Cerebellar nuclear complex (tissue), 1 donor: ENCODE results near the gene SYS1.
"Not testable (repeated sequence)": the region's sequence is repeated elsewhere in the genome, so short reads cannot be mapped to it uniquely, and the experiment has no call there.

Experiments
- DNase-seq, 2 experiments: peaks; one replicate each; lab custom pipeline; 2025; lab: John Stamatoyannopoulos, UW

Gene SYS1

DNA sequence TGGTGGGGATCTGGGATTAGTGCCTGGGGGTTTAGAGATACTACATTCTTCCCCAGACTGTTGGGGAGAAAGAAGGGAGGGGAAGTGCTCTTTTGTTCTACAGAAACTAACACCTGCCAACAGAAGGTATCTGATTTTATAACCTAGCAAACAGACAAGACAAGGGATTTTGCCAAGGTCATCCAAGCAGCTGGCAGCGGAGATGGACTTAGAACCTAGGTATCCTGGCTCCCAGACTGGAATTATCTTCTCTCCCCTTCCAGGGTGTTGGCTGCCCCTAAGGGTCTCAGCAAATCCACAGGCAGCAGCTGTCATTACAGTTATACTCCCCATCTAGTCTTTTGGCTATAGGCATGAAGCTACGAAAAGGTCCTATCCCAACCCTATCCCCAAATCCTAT is 23.2 kb upstream of the SYS1 start:
- no peak for DNase-seq

DNA sequence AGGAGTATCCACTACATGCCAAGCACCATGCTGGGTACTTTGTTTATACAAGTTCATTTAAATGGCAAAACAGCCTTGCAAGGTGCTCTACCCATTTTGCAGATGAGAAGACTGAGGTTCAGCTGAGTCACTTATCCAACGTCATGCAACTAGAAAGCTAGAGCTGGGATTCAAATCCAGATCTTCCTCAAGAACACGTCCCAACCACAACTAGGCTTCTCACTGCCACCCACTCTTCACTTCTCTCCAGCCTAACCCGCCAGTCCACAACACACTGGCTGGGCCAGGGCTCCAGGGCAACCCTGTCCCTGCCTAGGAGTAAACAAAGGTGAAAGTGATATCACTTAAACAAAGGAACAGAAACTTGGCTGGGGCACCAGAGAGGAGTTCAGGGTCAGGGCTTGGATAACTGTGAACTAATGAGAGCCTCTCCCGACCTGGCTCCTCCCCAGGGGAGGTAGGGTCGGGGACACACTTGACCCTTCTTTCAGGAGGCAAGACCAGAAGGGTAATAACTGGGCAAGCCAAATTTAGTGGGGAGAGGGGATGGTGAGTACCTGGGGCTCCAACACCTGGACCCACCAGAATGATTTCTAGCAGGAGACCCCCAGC is 22.6 kb upstream of the SYS1 start:
- no peak for DNase-seq

DNA sequence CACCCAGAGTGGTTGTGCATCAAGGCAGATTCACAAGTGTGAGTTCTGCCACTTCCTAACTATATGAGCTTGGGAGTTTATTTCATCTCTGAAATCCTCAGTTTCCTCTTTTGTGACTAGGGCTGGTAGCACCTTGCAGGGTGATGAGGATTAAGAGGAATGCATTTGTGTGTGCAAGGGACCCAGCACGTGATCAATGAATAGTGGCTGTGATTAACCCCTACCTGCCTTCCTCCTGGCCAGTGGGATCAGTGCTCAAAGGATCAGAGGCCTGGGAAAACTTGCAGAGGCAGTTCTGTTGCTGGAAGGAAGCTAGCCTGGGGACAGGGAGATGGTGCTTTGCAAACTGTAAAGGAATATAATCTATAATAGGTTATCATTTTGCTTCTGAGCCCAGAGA is 22.0 kb upstream of the SYS1 start:
- no peak for DNase-seq

DNA sequence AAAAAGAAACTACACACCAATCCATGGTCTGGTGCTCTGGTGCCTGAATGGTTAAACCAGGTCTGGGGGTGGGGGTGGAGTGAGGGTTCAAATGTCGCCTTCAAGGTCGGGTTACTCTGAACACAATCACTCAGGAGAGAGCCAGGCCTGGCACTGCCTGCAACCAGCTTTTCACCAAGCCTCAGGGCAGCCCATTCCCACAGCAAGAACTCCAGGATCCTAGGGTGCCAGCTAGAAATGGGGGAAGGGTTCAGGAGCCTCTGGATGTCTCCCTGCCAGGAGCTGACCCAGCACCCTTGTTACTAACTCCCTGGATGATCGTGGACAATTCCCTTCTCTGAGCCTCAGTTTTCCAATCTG is 21.4 kb upstream of the SYS1 start:
- no peak for DNase-seq

DNA sequence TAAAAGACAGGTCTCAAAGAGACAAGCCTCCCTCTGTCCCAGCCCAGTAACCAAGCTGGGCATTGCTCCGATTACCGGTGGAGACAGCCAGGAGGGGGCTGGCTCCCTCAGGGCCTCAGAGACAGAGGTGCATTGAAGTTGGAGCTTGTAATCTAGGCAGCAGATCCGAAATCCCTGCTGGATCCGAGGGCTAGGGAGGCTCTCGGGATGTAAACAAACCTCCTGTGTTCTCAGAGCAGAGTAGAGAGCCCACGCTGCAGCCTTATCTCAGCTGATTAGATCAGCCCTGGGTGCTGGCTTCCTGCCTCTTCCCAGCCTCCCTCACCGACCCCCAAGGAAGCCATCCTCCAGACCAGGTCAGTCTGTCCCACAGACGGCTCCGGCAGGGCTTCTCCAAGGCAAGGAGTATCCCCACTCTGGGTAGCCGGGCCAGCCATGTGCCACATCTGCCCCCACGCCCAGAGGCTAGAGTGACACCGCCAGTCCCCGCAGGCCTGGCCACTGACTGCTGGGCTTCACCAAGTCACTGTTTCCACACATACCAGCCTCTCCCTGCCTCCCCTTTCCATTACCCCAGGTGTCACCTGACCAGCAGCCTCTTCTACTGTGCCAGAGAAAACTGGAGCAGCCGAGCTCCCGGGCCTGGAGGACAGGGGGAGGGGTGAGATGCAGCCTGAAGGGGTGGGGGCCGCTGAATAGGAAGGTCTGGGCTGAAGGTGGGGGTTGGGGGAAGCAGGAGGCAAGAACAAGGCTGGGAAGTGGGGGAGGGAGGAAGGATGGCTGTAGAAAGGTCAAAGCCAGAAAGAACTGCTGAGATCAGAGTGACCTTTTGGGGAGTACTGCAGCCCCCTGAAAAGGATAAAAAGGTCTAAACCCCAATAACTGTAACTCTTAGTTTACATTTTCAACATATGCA is 20.8 kb upstream of the SYS1 start:
- DNase-seq: no peak

DNA sequence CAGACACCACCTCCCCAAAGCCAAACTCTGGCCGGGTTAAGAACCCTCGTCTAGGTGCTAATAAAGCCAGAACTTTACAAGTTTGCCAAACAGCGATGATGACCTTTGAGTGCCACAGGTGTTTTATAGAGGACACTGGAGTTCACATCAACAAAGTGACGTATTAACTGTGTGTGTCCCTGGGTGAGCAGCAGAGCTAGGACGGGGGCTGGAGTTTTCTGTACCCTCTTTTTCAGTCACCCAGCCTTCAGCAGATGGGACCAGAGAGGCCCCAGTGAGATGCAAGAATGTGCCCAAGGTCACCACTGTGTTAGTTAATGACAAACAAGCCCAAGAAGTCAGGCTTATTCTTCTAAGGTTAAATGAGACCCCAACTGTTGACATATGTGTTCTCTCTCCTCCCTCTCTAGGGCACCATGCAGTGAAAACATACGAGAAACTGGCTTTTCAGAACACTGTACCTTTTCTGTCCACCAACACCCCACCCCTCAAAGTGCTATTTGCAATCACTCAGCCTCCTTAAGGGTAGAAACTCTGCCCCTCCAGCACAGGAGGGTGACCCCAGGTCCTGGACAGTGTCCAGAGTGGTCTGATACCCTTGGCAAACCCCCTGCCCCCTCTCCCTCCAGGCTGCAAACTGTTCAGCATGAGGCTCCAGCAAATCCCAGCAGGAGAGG is 20.0 kb upstream of the SYS1 start:
- DNase-seq: no peak

DNA sequence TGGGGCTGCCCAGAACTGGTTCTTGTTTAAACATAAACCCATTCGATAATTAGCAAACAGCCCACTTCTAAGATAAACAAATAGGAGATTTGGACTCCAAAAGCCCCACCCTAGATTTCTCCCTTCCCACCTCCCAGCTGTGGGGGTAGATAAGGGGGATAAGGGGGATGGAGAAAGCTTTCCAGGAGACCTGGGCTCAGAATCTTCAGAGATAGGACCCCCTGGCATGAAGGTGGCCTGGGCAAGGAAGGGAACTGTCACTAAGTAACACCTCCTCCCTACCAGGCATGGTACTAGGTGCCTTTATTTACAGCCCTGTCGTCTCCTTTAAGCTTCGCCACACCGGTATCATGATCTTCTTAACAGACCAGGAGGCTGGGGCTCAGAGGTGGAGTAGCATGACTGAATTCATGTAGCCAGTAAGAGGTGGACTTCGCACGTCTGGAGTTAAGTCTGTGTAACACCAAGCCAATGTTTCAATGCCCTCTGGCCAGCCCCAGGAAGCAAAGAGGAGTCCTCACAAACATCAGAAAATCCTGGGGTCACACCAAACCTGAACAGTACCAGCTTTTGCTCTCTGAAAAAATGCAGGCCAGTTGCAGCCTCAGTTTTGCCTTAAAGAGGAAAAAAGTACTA is 19.3 kb upstream of the SYS1 start:
- DNase-seq: no peak

DNA sequence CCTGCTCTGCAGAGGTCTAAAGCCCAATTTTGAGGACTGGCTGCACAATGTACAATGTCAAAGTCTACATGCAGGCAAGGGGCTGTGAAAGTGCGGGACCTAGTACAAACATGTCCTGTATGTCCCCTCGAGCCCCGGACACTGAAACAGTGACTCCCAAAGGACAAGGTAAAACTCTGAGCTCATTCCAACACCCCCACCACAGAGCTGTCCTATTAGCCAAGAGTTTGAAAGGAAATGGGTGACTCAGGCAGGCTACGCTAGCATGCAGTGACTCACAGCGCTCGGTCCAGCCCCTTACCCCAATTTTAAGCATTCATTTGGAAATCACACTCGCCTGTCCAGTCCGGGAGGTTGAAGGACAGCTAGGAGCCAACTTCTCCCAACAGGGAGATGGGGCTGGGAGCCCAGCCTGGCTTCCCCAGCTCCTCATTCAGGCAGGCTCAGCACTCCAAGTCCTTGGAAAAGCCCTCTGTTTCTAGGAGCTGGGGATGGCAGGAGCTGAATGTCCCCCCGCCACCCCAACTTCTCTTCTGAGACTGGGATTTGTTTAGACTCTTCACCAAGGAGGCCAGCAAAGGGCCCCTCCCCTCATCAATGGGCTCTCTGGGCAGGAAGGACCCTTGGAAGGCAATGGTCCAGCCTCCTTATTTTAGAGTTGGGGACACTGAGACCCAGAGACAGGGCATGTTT is 18.6 kb upstream of the SYS1 start:
- DNase-seq: no peak

DNA sequence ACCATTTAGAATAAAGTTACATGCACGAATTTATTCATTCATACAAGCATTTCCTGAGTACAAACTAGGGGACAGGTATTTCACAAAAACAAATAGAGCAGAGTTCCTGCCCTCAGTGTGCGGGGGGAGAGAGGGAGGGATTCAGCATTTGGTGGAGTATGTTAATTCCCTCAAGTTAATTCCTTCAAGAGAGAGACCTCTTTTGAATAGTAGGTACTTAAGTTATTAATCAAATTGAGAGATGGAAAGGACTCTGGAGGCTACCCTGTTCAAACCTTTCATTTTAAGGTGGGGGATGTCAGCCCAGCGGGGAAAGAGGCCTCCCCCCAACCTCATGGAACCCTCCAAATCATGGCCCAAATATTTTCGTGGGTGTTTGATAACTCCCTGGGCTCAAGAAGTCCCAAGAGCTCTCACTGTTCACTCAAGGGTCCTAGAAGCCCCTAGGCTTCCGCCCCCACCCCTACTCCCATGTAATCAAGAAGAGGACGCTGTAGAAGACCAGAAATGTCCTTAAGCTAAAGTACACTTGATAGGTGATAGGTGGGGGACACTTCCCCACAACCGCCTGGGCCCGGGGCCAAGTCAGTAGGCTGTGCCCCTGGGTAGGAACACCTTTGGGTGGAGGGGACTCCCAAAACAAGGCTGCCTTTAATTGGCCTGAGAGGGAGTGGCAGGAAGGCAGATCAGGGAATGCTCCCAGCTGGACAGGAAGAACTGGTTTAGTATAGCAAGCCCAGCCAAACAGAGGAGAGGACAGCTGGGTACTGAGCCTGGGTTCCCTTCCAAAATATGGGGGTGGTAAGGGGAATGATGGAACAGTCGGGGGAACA is 17.6 kb upstream of the SYS1 start:
- DNase-seq: no peak

DNA sequence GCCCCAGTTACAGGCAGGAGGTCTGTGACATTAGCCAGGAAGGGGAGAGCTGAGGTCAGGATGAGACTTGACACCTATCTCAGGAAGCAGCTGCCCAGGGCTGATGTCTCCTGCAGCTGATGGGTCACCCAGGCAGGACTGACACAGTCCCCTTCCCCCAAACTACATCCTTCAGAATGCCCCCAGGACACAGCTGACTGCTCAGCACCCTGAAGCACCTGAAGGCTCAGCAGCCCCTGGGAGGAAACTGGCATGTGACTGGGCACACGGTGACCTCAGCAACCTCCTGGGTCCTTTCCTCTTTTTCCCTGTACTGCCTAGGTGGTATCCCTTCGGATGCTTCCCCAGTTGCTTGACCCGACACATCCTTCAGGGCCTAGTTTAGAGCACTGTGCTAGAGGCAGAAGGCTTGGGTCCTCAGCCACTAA is 16.7 kb upstream of the SYS1 start:
- no peak for DNase-seq

DNA sequence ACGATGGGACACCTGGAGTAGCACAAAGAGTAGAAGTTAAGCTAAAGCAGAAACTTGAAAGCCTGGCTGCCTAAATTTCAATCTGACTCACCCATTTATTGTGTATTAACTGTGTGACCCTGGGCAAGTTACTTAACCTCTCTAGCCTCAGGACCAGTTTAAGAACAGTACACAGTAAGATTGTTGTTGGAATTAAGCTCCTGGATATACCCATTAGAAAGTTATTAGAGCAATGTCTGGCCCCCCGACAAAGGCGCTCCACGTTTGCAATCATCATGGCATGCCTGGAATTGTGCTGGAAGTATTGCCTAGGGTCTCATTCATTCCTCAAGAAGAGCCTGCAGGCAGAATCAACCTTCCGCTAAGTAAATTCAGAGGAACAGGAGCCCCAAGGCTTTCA is 16.1 kb upstream of the SYS1 start:
- DNase-seq: no peak

DNA sequence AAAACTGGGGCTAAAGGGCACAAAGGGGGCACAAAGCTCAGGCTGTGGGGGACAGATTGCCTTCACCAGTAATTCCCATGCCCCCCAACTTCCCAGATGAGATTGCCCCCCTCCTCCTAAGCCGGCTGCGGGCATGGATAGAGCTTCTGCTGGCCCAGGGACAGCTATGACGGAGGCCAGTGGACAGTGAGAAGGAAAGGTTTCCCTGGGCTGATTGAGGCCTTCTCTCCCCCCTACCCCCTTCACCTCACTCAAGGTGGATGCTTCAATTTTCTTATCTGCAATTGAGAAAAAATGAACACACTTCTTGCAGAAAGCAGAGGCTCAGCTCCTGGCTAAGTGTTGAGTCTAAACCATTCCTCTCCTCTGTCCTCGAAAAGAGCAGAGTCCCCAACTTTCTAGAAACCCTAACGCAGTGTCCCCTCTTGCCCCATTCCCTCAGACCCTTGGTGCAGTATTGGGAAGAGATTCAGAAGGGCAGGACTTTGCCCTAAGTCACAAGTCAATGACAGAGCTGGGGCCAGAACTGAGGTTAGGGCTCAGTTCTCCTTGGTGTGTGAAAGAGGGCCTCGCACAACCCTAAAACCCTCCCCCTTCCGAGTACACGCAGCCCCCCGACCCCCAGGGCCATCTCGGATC is 15.5 kb upstream of the SYS1 start:
- no peak for DNase-seq

DNA sequence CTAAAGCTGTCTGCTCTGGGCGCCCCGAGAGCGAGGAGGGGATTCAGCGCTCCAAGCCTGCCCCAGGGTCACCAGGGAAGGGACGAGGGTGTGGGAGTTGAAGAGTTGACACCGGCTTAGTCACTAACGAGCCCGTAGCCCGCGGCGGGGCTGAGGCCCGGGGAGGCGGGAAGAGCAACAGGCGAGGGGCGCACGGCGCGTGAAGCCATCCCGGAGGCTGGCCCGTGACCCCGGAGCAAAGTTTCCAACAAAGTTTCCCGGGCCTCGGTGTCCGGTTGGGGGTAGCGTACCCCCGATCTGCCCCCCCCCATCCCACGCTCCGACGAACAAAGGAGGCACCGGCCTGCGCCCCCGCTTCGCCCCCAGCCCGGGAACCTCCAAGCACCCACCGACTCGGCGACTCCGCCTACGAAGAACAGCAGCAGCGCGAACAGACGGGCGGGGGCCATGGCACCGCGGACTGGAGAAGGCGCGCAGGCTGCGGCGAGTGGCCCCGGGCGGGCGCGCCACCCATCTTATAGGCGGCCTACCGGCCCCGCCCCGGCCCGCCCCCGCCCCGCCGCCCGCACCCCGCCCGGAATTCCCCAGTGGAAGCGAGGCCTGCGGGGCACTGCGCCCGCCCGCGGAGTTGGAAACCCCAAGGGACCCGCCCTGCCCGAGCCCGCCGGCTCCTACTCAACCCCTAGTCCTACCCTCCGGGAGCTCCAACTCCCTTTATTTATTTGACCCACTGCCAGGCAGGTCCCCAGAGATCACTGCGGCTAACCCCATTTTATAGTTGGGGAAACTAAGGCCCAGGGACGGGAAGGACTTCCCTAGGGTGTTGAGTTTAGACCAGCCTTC is 14.8 kb upstream of the SYS1 start, which contains the start of gene SDC4:
Gene SDC4 (minus strand): TSS at position 489 of the 843 bp plus-strand sequence. CDS start 40 bp downstream, at position 449.
- DNase-seq: no peak

DNA sequence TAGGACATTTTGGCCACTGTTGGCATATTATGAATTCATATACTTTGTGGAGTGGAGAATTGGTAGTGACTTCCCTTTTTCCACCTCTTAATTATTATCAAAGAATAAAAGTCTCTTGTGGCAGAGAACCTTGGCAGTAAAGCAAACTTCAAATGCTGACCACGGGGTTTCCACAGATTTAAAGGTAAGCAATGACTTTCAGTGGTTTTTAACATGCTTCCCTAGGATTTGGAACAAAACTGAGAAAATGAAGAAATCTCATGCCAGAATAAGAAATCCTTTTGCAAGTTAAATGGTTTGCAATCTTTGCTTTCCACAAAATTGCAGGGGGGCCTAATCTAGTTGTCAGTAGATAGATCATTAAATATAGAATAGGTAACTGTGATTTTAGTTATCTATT is 12.7 kb upstream of the SYS1 start:
- DNase-seq: no peak

DNA sequence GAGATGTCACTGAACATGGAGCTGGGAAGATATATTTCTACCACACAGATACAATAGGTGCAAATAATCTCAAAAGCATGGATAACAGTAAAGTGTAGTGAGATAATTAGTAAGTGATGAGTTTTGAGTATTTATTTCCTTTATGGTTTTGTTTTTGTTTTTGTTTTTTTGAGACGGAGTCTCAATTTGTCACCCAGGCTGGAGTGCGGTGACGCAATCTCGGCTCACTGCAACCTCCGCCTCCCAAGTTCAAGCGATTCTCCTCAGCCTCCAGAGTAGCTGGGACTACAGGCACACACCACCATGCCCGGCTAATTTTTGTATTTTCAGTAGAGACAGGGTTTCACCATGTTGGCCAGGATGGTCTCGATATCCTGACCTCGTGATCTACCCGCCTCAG is 12.2 kb upstream of the SYS1 start:
- not testable (repeated sequence) for DNase-seq

DNA sequence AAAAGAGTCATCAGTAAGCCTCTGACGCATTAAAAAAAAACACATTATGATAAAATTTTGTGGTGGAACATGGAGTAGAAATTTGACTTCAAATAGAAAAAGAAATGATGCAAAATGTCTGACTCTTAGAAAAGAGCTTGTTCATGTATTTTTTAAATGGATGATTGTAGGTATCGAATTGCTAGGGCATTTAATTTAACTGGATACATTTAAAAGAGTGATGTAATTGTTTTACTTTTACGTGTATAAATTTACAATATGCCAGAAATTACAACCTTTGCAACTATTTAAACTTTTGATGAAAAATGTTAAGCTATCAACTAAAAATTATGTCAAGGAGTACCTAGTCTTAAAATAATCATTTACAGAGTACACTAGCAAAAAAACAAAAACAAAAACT is 10.2 kb upstream of the SYS1 start:
- DNase-seq: no peak

DNA sequence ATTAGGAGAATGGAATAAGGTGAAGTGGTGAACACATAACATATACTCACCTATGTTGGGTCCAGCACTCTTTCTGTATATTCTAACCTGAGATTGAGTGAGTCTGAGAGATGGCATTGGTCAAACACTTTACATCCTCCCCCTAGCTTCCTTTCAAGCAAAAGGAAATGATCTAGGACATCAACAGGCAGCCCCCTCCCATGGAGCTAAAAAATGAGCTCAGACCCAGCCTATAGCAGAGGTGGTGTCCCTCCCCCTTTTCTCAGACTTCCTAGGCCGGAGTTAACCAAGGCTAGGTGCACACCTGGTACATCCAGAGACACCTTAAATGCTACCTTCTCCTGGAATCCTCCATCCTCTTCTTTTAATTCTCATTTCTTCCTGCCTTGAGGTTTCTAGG is 9.2 kb upstream of the SYS1 start:
- DNase-seq: no peak

DNA sequence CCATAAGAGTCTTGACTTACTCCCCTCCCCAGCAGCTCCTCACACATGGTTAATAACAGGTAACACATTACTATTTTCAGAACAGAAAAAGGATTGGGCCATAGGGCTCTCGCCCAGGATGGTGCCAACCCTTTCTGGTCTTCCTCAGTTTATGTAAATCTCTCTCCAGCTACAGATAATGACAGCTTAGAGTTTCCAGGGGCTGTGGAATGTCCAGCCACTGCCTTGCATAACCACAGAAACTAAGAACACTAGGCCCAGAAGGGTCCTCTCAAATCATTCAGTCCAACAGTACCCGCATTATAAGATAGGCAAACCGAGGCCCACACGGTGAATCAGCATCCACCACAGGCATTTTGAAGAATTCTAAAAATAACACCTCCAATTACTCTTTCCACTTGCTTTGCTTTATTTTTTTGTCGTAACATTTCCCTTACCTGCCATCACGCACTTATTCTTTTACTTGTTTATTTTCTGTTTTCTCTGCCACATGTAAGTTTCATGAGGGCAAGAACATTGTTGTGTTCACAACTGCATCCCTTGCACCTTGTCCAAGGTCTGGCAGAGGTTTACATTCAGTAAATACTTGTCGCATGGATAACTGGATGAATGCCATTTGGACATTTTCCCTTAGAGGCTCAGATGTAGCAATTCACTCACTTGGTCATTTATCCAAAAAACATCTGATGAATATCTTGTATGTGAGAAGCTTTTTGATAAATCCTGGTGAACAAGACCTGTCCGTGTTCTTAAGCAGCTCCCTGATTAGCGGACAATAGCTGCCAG is 8.3 kb upstream of the SYS1 start:
- no peak for DNase-seq
